Renal cortex interstitium (tissue), 11 donors: Measurements from ENCODE around the gene BTBD2. TPM values are rescaled to one million over a fixed set of nuclear protein-coding genes. Genes with fewer than 3 reads are reported as not detected.

Experiments used
- DNase-seq, 11 donors: peaks; one replicate each; pipeline ENCODE4 v3.0.0-alpha.2; 2013; ENCODE audit warnings: low read depth in 9 of 11, low spot score in 4 of 11; ENCODE audit errors: extremely low read depth in 1 of 11
- polyA plus RNA-seq, 3 donors: library from polyadenylated mRNA; unstranded; fragments of 120-200 nt; gene quantifications; one replicate each; pipeline ENCODE4 v1.2.1, GENCODE V29; 2013; ENCODE audit not compliant: insufficient read length in 3 of 3

Gene BTBD2
- polyA plus RNA-seq, 3 donors: 87.0 to 117 (median 105) TPM

DNA sequence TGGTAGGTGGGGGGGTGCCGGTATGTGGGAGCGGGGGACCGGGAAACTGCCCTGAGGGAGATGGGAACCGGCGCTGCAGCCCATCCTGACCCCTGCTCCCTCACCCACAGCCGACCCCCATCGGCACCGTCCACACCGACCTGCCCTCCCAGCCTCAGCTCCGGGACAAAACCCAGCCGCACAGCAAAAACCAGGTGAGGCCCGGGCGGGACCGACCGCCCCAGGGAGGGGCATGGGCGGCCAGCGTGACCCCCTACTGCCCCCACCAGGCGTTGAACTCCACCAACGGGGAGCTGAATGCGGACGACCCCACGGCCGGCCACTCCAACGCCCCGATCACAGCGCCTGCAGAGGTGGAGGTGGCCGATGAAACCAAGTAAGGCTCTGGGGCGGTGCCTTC, 35.9 kb downstream of the BTBD2 start:
- DNase-seq: no peak

DNA sequence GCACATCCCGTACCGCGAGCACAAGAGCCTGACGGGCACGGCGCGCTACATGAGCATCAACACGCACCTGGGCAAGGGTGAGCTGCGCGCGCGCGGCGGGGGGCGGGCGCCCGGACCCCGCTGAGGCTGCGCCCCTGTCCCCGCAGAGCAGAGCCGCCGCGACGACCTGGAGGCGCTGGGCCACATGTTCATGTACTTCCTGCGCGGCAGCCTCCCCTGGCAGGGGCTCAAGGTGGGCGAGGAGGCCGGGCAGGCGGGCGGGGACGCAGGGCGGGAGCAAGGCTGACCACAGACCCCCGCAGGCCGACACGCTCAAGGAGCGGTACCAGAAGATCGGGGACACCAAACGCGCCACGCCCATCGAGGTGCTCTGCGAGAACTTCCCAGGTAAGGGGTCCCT, 36.5 kb downstream of the BTBD2 start:
- no peak for DNase-seq

DNA sequence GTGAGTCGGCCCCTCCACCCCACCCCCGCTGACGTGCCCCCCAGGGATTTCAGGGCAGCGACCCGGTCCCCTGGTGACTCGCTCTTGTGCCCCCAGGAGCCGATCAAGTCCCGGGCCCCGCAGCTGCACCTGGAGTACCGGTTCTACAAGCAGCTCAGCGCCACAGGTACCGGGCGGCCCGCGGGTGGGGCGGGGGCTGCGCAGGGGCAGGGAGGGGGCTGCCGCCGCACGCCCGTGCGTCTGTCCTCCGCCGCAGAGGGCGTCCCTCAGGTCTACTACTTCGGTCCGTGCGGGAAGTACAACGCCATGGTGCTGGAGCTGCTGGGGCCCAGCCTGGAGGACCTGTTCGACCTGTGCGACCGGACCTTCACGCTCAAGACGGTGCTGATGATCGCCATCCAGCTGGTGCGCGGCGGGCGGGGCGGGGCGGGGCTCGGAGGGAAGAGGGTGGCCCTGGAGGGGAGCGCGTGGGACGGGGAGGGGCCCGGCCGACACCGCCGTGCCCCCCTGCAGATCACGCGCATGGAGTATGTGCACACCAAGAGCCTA, 37.1 kb downstream of the BTBD2 start:
- DNase-seq: no peak

DNA sequence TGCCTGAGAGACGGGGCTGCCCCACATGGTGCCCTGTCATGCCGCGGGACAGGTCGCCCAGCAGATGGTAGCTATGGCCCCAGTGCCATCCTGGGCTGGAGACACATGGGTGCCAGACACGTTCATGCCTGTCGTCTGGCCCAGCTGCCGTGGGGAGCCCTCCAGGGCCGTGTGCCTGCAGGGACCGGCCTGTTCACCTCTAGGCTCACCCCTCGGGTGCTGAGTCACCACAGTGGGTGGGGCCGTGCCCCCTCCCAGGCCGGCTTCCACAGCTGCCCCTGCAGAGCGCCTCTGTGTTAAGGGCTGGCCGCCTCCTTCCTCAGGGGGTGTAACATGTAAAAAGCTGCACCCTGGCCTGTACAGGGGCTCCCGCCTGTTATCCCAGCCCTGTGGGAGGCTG, 38.4 kb downstream of the BTBD2 start:
- DNase-seq: no peak

DNA sequence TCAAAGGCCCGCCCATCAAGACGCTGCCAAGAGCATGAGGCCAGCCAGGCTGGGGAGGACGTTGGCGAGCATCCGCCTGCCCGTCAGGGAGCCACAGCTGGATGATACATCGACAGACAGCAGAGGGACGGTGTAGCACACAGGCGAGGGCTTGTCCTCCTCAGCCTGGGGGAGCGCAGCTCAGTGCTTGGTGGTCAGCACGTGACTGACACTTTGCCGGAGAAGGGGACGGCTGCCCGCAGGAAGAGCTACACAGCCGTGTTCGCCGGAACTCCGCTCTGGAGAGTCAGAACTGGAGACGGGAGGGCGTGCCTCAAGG, 40.4 kb downstream of the BTBD2 start:
- no peak for DNase-seq

DNA sequence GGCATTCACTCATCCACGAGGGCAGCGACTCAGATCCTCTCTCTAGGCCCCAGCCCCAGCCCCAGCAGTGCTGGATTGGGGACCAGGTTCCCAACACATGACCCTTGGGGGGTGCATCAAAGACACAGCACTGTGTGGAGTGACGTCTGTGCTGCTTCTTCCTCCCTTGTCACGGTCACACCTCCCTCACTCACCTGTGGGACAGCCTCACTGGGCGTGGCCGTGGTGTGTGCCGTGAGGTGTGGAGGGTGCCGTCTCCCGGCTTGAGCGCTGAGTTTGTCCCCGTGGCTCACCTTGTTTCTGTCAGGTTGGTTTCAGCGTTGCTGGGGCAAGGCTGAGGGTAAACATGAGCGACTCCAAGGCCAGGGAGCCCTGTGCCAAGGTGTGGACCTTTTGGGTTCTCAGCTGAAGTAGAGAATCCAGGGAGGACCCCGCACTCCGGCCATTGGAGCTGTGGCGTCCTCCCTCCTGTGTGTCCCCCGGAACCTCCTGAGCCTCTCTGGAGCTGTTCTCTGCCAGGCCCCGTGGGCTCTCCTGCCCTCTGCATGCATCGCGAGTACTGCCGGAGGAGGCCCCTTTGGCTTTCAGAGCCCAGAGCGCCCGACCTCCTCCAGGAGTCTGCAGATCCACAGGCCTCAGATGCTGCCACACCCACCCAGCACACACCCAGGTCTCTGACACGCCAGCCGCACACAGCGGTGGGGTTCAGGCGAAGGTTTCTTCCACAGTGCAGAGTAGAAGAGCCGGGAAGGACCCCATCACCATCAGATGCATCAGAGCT, 40.9 kb downstream of the BTBD2 start:
- DNase-seq: no peak

DNA sequence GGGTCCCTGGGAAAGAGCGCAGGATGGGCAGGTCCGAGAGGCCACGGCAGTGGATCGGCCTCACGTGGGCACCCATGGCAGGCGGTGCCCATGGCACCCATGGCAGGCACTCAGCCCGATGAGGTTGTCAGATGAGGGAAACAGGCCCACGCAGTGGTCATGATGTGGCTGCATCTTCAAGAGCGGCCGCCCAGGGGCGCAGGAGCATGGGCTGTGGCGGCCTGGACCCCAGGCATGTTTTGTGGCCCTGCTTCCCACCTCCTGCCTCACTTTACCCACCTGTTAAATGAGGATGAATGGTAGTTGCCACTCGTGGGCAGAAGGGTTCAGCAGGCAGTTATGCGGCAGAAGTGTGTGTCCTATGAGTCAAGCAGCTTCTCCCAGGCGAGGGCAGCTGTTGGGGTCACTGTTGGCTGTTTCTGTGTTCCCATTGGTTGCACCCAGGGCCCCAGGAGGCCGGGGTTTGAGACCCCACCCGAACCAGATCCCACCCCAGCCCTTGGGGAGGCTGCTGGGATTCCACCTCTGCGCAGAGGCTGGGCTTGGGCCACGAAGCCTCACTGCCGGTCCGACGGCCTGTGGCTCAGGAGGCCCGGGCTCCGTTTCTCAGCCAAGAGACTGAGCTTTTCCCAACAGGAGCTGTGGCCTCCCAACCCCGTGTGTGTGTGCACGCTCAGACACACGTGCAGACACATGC, 44.6 kb downstream of the BTBD2 start:
- no peak for DNase-seq

GRCh38 chr19:1970003-1970805, 45.3 kb downstream of the BTBD2 start:
- DNase-seq: no peak

GRCh38 chr19:1969176-1970002, 46.1 kb downstream of the BTBD2 start:
- no peak for DNase-seq

GRCh38 chr19:1968279-1969175, 47.0 kb downstream of the BTBD2 start:
- DNase-seq: peak in 1 of 11 donors; percentile 22

DNA sequence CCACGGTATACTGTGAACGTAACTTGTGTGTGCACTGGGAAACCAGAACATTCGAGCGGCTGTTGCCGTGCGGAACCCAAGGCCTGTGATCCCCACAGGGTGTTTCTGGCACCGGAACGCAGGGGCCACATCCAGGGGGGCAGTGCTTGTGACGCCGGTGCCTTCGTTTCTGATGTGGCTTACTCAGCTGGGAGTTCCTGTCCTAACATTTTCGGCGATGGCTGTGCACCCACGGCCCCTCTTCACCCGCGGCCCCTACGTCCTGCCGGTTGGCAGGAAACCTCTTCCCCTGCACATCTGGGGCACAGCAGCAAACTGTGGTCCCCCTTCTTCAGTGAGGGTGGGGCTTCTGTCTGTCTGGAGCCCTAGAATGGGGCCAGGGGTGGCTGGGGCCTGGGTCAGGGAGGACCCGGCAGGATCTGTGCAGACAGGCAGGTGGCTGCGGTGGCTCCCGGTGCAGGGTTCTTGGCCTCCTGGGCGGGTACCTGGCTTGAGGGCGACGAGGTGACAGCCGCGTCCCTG, 48.4 kb downstream of the BTBD2 start:
- DNase-seq: no peak

GRCh38 chr19:1962674-1963073, 52.8 kb downstream of the BTBD2 start:
- DNase-seq: no peak

DNA sequence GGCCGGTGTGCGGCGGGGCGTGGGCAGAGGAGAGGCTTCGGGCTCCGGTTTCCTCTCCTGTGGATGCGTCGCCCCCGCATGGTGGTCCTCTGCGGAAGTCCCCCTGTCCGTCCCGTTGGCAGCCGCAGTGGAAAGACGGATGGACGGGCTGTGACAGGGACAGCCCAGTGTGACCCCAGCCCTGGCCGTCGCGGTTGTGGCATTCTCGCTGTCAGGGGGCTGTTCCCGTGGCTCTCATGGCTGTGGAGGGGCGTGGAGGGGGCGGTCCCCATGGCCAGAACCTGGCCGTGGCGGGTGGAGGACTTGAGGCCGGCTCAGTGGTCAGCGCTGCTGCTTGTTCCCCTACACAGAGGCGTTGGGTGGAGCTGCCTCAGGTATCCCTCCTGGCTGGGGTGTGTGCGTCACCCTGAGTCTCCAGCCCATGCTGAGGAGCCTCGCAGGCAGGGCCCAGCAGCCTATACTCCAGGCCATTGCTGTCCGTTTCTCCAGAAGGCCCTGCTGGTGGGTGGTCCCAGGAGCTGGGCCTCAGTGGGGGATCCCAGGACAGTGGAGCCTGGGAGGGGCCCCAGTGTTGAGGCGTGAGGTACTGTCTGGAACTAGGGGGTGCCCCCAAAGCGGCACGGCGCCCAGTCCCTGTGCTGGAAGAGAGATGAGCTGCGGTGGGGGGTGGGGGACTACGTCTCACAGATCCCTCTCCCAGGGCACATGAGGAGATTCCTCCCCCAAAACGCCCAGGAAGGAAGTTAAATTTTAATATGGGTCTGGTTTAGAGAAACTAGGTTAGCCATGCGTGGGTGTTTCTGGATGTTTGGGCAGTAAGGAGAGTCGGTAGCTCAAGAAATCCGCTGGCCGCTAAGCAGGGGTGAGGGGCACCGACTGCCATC, 54.3 kb downstream of the BTBD2 start:
- DNase-seq: peak in 3 of 11 donors; percentile 37 to 63 (median 50)

GRCh38 chr19:1959928-1960589, 55.5 kb downstream of the BTBD2 start:
- no peak for DNase-seq

- DNase-seq: no peak
Measured at GRCh38 chr19:1957562-1958248, 57.8 kb downstream of the BTBD2 start.
